SH-SY5Y (cell line): ENCODE results near the gene TMEM178B.

Source experiments
- GATA2 ChIP-seq: IDR thresholded peaks from 2 replicates; pipeline ENCODE4 v1.6.1; 2011; ENCODE audit warnings: mild to moderate bottlenecking, low read depth, low read length
- GATA3 ChIP-seq: IDR thresholded peaks from 2 replicates; pipeline ENCODE4 v1.6.1; 2011; ENCODE audit warnings: low read depth, mild to moderate bottlenecking, low read length, moderate library complexity

TMEM178B gene

DNA sequence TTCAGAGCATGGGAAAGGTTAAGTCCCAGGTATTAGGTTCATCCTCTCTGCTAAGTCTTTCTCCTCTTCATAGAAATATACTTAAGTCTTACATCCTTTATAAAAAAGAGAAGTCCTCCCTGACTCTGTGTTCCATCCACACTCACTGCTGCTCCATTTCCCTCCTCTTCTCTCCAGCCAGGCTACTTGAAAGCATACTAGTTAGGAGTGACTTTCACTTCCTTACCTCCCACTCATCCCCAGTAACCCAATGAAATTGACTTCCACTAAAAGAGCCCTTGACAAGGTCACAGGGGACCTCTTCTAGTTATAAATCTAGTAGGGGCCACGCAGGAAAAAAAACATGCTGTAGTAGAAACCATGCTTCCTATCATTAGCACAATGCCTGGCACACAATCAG, 344.2 kb downstream of the TMEM178B start:
- TF ChIP-seq GATA2, result no peak
- TF ChIP-seq GATA3, result no peak

DNA sequence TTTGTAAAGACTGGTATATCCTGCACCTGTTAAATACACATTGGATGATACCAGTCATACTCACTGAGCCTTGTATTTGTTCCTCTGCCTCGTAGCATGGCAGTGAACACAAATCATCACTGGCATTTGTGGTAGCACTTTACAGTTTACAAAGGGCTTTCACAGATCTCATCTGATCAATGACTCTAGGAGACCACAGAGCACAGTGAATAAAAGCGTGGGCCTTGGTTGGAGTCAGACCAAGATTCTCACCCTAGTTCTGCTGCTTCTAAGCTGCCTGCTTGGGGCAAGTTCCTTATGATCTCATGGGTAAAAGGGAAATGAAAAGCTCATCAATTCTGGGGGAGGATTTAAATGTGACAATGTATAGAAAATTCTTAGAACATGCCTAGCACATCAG, 347.4 kb downstream of the TMEM178B start:
- TF ChIP-seq GATA3, result no peak
- no peak for TF ChIP-seq GATA2

- TF ChIP-seq GATA3 (no peak), GATA2 (no peak)
These were observed 353.3 kb downstream of the TMEM178B start for GRCh38 chr7:141427134-141427533.

DNA sequence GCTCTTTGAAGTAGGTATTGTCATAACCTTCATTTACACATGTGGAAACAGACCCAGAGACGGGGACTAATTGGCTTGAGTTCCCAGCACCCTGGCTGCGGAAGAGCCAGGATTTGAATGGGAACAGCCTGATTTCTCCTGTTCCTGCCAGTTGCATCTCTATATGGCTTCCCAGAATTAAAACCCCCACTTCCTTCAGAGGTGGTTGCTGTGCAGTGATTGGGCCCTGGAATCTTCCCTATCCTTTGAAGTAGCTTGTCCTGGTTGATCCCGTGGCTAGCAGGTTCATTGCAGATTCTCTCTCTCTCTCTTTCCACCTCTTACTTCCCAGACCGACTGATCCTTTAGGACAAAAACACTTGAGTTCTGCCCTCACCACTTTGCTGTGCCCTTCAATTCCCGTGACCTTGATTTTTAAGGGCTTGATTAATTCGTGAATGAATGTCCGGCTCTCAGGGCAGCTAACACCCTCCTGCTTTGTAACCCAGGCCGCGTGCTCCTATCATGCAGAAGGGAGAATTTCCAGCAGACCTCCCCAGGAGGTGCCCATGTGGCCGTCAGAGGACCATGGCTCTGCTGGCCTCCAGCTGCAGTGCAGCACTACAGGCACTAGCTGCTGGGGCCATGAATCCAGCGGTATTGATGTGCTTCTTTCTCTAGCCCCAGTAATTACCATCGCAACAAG, 356.7 kb downstream of the TMEM178B start:
- TF ChIP-seq GATA2 (no peak), GATA3 (no peak)

DNA sequence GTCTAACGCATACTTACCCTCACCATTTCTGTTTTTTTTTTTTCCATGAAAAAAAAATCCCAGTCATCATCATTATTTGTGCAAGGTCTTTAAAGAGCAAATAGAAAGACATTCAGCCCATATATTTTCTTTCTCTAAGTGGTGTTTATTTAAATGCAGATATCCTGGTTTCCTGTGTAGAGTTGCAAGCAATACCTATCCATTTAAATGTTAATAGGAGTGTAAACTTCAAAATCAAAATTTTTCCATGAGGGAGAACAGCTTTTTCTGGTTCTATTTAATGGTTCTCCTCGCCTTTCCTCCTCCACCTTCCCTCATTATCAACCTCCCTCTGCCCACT, 357.2 kb downstream of the TMEM178B start:
- TF ChIP-seq GATA3 (no peak), GATA2 (no peak)

- no peak for TF ChIP-seq GATA3
- no peak for TF ChIP-seq GATA2
These were observed 357.8 kb downstream of the TMEM178B start for GRCh38 chr7:141431711-141432110.

DNA sequence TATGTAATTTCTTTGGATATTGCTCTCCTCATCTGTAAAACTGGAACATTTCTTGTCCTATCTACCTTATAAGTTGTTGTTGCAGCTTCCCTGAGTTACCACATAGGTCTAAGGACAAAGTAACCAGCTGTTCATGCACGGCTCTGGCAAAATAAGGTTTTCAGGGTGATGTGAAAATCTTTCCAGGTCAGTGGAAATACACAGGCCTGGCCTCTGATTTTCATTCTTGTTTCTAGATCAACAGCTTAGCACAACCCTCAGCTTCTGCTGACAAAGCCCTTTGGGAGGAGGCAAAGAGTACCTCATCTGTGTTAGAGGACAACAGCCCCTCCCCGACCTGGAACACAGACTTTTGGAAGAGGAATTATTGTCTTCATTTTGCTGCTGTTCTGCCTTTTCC, 359.8 kb downstream of the TMEM178B start:
- TF ChIP-seq GATA3 (no peak), GATA2 (no peak)

DNA sequence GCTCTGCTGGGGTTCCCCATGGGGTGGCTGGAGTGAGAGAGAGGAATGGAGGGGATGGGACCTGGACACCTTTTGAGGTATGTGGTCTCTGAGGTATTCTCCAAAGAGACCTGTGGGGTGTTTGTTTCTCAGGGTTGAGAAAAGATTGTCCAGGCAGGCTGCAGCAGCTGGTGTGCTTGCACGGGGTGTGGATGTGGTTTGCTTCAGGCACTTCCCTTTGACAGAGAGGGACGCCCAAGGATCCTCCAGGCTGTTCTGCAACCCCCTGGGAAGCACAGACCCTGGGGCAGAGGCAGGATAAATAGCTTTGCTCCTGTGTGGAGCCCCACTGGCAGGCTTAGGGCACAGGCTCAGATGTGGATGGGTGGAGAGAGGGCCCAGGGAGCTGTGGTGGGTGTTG, 362.3 kb downstream of the TMEM178B start:
- no peak for TF ChIP-seq GATA3
- TF ChIP-seq GATA2, result no peak

GRCh38 chr7:141436575-141437075, 362.8 kb downstream of the TMEM178B start:
- no peak for TF ChIP-seq GATA3
- TF ChIP-seq GATA2, result no peak

DNA sequence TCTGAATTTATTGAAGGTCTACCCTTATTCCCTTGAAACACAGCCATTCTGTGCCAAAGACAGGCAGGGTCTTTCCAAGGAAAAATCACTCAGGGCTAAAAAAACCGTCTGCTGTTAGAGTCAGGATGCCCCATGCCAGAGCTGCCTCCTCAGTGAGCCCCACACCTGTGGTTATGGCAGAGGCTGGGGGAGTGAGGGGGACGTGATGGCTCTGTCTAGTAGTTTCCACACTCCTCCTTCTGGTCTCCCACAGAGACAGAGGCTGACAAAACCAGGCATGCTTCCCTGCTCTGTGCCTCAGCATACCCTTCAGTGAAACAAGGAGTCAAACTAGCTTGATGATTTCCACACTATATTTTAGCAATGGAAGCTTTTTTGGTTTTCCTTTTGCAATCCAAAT, 365.3 kb downstream of the TMEM178B start:
- TF ChIP-seq GATA3 (no peak), GATA2 (no peak)

- TF ChIP-seq GATA3 (no peak), GATA2 (no peak)
These were observed 365.9 kb downstream of the TMEM178B start for GRCh38 chr7:141439776-141440175.

- TF ChIP-seq GATA3, result no peak
- TF ChIP-seq GATA2, result no peak
These were observed 368.2 kb downstream of the TMEM178B start for GRCh38 chr7:141441837-141442627.

GRCh38 chr7:141442781-141443180, 368.9 kb downstream of the TMEM178B start:
- no peak for TF ChIP-seq GATA2

- no peak for TF ChIP-seq GATA2
- no peak for TF ChIP-seq GATA3
These were observed 371.1 kb downstream of the TMEM178B start for GRCh38 chr7:141444961-141445360.

DNA sequence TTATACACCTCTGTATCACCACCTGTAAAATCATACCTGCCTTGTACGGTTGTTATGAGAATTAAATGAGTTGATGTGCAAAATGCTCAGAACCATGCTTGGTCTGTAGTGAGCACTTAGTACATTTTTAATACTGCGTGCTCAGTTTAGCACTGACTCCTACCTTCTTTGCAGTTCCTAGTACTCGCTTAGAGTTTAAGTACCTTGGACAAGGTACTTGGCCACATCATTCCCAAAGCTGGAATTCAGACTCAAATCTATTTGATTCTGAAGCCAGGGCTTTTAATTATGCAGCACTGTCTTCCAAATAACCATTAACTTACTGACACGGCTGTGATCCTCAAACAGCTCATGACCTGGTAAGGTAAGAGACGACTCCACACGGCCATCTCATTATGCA, 377.4 kb downstream of the TMEM178B start:
- TF ChIP-seq GATA2 (no peak), GATA3 (no peak)
